ENCODE data around the gene PSMA5.

DNA sequence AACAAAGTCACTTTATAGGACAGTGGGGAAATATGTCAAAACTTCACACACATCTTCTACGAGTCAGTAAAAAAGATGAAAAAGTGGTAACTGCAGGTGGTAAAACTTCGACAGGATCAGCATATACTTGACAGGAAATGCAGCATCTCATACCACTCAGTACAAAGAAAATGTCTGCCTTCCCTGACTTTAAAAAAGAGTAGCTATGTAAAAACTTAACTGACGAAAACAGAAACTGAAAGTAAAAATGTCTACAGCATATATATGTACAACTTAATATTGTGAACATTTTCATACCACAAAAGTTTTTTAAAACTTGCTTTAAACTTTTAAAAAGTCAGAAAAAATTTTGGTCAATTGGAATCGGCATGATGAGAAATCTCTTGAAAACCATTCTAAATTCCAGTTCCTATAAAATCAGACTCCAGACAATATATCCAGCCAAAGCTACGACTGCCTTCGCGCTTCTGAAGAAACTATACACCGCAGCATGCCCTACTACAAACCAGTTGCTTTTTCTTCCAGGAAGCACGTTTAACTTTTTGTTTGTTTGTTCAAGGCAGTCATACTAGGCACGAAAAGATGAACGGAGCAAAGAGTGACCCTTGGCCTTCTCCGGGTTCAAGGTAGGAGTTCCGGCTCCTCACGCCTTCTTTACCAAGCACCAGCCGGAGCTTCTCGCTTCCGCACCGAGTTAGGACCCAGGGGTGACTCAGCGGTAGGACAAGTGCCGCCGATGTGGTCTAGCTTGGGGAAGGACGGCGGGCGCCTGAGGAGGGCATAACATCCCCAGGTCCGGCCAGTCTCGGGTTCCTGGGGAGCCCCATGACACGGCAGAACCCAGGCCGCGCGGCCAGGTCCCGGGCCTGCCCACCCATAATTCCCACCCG is 612 bp downstream of the PSMA5 start:
- TF ChIP-seq YY1 (IDR thresholded peaks at IDR 0.05; ENCODE audit: low read depth) (no peak), CEBPB (IDR thresholded peaks at IDR 0.05) (no peak)
